Activated B cell treated with CpG ODN at 0.5 μM for 24 hours (primary cell): Measurements from ENCODE around the gene ASCL4. TPM values are rescaled to one million over a fixed set of nuclear protein-coding genes. Genes with fewer than 3 reads are reported as not detected.

Experiments used
- ATAC-seq: fragments of 200-7000 bp; cut with Tn5 transposase; one replicate; pipeline ENCODE4 v1.10.0; 2021; ENCODE audit warnings: low read depth, mild to moderate bottlenecking, moderate library complexity
- CTCF ChIA-PET: fragments of 350-600 bp; sonication (Branson Sonifier 250); formaldehyde crosslinking; loops from one replicate; lab custom pipeline; 2021; ENCODE audit warnings: antibody characterized with exemption; lab: Charles Lee
- POLR2A ChIA-PET: fragments of 350-600 bp; sonication (Branson Sonifier 250); formaldehyde crosslinking; loops from one replicate; lab custom pipeline; 2021; ENCODE audit warnings: antibody characterized with exemption; lab: Charles Lee
- DNase-seq: peaks from one replicate; pipeline ENCODE4 v3.0.0; 2022
- H3K27ac Mint-ChIP-seq: one replicate; pipeline ENCODE4 v1.8.0; 2020; ENCODE audit warnings: mixed read lengths
- H3K27me3 Mint-ChIP-seq: one replicate; pipeline ENCODE4 v1.8.0; 2021; ENCODE audit warnings: mixed read lengths
- H3K36me3 Mint-ChIP-seq: one replicate; pipeline ENCODE4 v1.8.0; 2021; ENCODE audit warnings: low read depth, mixed read lengths
- H3K4me1 Mint-ChIP-seq: one replicate; pipeline ENCODE4 v1.8.0; 2021; ENCODE audit warnings: mixed read lengths
- H3K4me3 Mint-ChIP-seq: one replicate; pipeline ENCODE4 v1.8.0; 2020; ENCODE audit warnings: mild to moderate bottlenecking, mixed read lengths
- H3K9me3 Mint-ChIP-seq: one replicate; pipeline ENCODE4 v1.8.0; 2020; ENCODE audit warnings: mixed read lengths
- intact Hi-C: fragments of 100-400 bp; cut with micrococcal nuclease; formaldehyde crosslinking; loops from one replicate; pipeline ENCODE4 v1.15.1; 2024
- total RNA-seq: library from RNA; stranded (reverse); gene quantifications from 2 replicates; pipeline ENCODE4 v1.2.3, GENCODE V29; 2022
- TF ChIP-seq, protein P1 (sequence below): fragments of 200-600 bp; IDR thresholded peaks from one replicate; pipeline ENCODE4 v1.8.0; 2022; ENCODE audit warnings: antibody characterized with exemption, mild to moderate bottlenecking

Gene ASCL4
- total RNA-seq, 1 donor from 2014 or later: not detected

DNA sequence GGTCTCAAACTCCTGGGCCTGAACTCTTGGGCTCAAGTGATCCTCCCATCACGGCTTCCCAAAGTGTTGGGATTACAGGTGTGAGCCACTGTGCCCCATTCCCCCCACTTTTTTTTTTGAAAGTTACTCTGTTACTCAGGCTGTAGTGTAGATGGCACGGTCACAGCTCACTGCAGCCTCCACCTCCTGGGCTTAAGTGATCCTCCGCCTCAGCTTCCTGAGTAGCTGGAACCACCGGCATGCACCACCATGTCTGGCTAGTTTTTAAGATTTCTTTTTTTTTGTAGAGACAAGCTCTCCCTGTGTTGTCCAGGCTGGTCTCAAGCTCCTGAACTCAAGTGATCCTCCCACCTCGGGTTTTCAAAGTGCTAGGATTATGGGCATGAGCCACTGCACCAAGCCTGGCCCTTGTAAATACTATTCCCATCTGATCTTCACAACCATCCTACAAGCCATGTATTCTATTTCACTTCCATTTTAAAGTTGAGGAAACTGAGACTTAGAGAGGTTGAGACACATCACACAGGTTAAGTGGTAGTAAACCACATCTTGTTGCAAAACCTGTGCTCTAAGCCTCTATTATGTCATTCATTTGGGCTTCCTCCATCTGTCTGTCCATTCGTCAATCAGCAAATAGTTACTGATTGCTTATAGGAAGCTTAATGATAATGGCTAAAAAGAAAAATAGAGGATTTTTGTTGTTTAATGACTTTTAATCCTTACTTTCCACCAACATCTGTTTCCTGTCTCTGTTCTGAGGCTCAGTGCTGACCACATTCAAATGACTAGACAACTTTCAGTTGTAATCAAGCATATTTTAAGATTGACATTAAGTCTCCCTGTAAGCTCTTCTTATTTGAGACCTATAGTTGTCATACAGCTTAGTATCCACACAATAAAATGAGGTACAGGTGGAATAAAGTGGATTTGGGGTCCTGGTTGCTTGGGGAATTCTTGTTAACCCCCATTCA is 9.2 kb downstream of the ASCL4 start:
- POLR2A ChIA-PET: no interaction called here
- TF ChIP-seq, protein P1, sequence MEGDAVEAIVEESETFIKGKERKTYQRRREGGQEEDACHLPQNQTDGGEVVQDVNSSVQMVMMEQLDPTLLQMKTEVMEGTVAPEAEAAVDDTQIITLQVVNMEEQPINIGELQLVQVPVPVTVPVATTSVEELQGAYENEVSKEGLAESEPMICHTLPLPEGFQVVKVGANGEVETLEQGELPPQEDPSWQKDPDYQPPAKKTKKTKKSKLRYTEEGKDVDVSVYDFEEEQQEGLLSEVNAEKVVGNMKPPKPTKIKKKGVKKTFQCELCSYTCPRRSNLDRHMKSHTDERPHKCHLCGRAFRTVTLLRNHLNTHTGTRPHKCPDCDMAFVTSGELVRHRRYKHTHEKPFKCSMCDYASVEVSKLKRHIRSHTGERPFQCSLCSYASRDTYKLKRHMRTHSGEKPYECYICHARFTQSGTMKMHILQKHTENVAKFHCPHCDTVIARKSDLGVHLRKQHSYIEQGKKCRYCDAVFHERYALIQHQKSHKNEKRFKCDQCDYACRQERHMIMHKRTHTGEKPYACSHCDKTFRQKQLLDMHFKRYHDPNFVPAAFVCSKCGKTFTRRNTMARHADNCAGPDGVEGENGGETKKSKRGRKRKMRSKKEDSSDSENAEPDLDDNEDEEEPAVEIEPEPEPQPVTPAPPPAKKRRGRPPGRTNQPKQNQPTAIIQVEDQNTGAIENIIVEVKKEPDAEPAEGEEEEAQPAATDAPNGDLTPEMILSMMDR: no peak
- Mint-ChIP-seq H3K27ac (no peak overlapping the region), H3K9me3 (no peaks in the 10 kb centered on the region), H3K36me3 (no peaks in the 10 kb centered on the region), H3K4me1 (peaks cover 37% of the 10 kb centered on the region), H3K27me3 (no peaks in the 10 kb centered on the region), H3K4me3 (no peak overlapping the region)
- CTCF ChIA-PET: no interaction called here
- ATAC-seq (peak; percentile 28), DNase-seq (no peak)
- intact Hi-C loops: no loop called here

DNA sequence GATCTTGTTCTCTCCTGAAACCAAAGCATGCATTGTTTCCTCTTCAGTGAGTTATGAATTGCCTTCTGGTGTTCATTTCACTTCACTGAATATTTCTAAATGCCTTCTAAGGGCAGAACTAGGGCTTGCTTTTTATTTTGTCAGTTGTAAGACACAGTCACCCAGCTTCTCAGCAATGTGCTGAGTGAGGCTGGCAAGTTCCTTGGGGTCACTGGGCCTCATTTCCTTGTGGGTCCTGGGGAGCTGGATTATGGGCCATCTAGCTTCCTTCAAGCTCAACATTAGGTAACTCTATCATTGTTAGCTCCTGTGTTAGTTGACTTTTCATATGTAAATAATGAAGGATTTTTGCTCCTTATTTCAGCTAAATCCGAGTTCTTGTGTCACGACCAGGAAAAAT is 13.8 kb downstream of the ASCL4 start:
- peaks cover 3% of the 10 kb centered on the region for H3K9me3 Mint-ChIP-seq

DNA sequence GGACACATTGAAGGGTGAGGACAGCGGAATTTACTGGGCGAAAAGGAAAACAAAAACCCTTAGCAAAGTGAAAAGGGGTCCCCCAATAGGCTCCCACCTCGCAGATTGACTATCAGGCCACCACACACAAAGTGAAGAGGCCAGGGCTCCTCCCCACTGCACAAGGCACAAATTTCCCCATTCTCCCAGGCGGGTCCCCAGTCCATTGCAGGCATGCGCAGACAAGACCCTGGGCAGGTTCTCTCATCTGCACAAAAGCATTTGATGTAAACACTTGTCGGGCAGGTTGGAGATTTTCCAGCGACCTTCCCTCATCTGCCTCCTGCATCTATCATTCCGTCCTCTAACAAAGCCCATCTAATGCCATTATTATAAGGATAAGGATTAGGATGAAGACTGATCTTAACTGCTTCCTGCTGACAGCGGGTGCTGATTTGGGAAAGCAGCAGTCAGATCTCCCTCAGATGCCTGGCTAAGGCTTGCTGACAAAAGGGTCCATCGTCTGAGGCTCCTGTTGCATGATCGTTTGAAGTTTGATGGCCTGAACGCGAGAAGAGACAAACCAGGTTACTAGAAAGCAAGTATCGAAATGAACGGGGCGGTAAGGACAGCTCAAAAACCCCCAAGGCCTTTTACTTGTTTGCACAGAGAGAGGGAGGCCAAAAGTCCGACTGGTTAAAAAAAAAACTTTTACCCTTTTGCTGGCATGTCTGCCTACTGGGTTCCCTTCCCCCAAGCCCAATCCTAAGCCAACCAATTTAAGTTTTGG is 14.4 kb downstream of the ASCL4 start:
- peaks cover 3% of the 10 kb centered on the region for H3K9me3 Mint-ChIP-seq
- ATAC-seq (no peak), DNase-seq (no peak)
- CTCF ChIA-PET: no interaction called here
- POLR2A ChIA-PET: no interaction called here
- no peak overlapping the region for H3K4me3 Mint-ChIP-seq
- TF ChIP-seq, protein P1: no peak
- H3K27ac Mint-ChIP-seq: no peak overlapping the region
- intact Hi-C loops: no loop called here
- peaks cover 2% of the 10 kb centered on the region for H3K27me3 Mint-ChIP-seq
- H3K36me3 Mint-ChIP-seq: no peaks in the 10 kb centered on the region
- peaks cover 10% of the 10 kb centered on the region for H3K4me1 Mint-ChIP-seq

More for the DNA sequence above, 13.8 kb downstream of the ASCL4 start:
- intact Hi-C loops: no loop called here
- ATAC-seq (no peak), DNase-seq (no peak)
- Mint-ChIP-seq H3K27me3 (peaks cover 2% of the 10 kb centered on the region), H3K4me1 (peaks cover 16% of the 10 kb centered on the region), H3K4me3 (no peak overlapping the region), H3K36me3 (no peaks in the 10 kb centered on the region), H3K27ac (no peak overlapping the region)
- TF ChIP-seq, protein P1: no peak
- POLR2A ChIA-PET: no interaction called here
- CTCF ChIA-PET: no interaction called here

DNA sequence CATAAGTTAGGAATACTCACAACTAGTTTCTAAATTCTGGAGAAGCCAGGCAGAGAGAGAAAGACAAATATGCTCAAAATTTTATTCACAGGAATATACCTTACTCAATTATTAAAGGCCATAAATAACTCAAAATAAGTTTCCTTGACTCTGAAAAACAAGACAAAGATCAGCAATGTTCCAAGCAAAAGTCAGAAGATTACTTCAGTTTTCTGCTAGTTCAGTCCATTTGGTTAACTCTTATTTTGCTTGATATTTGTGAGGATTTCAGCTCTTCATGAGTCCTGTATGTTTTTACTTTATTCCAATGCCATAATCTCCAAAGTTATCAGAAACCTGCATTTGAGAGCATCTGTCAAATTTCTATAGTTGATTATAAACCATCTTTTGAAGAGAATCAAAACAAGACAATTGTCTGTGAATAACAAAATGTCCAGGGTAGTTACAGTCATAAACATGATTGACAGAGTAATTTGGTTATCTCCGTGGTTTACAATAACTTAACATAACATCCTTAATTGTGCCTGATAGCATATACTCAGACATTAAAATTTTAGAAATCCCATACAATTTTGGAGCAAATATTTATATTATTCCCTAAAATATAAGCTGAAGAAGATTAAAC is 17.1 kb downstream of the ASCL4 start:
- intact Hi-C loops: no loop called here
- no peaks in the 10 kb centered on the region for H3K36me3 Mint-ChIP-seq
- ATAC-seq (no peak), DNase-seq (no peak)
- H3K9me3 Mint-ChIP-seq: peaks cover 3% of the 10 kb centered on the region
- H3K27ac Mint-ChIP-seq: no peak overlapping the region
- TF ChIP-seq, protein P1: no peak
- H3K27me3 Mint-ChIP-seq: peaks cover 4% of the 10 kb centered on the region
- ChIA-PET POLR2A (no interaction called here), CTCF (no interaction called here)
- H3K4me1 Mint-ChIP-seq: no peaks in the 10 kb centered on the region
- no peak overlapping the region for H3K4me3 Mint-ChIP-seq

DNA sequence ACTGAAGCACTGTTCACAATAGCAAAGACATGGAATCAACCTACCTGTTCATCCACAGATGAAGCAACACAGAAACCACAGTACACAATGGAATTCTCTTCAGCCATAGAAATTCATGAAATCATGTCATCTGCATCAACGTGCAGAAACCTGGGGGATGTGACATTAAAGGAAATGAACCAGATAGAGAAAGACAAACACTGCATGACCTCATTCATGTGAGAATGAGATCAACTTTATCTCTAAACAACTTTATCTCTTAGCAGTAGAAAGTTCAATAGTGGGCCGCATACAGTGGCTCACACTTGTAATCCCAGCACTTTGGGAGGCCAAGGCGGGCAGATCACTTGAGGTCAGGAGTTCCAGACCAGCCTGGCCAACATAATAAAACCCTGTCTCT is 19.9 kb downstream of the ASCL4 start:
- Mint-ChIP-seq H3K4me3 (no peak overlapping the region), H3K27ac (no peak overlapping the region), H3K9me3 (peaks cover 3% of the 10 kb centered on the region), H3K36me3 (no peaks in the 10 kb centered on the region), H3K4me1 (no peaks in the 10 kb centered on the region), H3K27me3 (peaks cover 4% of the 10 kb centered on the region)
- ATAC-seq: no peak
- TF ChIP-seq, protein P1: no peak
- CTCF ChIA-PET: no interaction called here
- intact Hi-C loops: no loop called here
- no peak for DNase-seq
- POLR2A ChIA-PET: no interaction called here
